ENCODE data around the gene NCKAP5. TPM values are rescaled to one million over a fixed set of nuclear protein-coding genes. Genes with fewer than 3 reads are reported as not detected.

The NCKAP5 gene
- total RNA-seq, 1 donor from 2014 or later: 33.3 TPM

- DNase-seq: no peak
These were observed 487.4 kb downstream of the NCKAP5 start for GRCh38 chr2:133080822-133081221.

GRCh38 chr2:133078667-133079411 is 489.4 kb downstream of the NCKAP5 start:
- DNase-seq: no peak

GRCh38 chr2:133077269-133077822 is 490.9 kb downstream of the NCKAP5 start:
- peak; percentile 87 for DNase-seq

- DNase-seq: no peak
These were observed 495.2 kb downstream of the NCKAP5 start for GRCh38 chr2:133072837-133073694.

GRCh38 chr2:133063775-133064174 is 504.5 kb downstream of the NCKAP5 start:
- DNase-seq: no peak

- DNase-seq: no peak
These were observed 505.2 kb downstream of the NCKAP5 start for GRCh38 chr2:133062931-133063665.

- no peak for DNase-seq
These were observed 506.2 kb downstream of the NCKAP5 start for GRCh38 chr2:133061874-133062593.

- DNase-seq: no peak
These were observed 514.0 kb downstream of the NCKAP5 start for GRCh38 chr2:133054297-133054696.

- DNase-seq: no peak
These were observed 514.7 kb downstream of the NCKAP5 start for GRCh38 chr2:133053541-133053940.

- no peak for DNase-seq
These were observed 522.5 kb downstream of the NCKAP5 start for GRCh38 chr2:133045787-133046186.

- DNase-seq: no peak
These were observed 523.7 kb downstream of the NCKAP5 start for GRCh38 chr2:133044556-133044955.

- DNase-seq: no peak
These were observed 528.1 kb downstream of the NCKAP5 start for GRCh38 chr2:133040170-133040569.

- no peak for DNase-seq
These were observed 528.7 kb downstream of the NCKAP5 start for GRCh38 chr2:133039531-133039930.

GRCh38 chr2:133026536-133027177 is 541.6 kb downstream of the NCKAP5 start:
- no peak for DNase-seq

GRCh38 chr2:133025004-133025403 is 543.3 kb downstream of the NCKAP5 start:
- DNase-seq: no peak

GRCh38 chr2:133012847-133013734 is 555.2 kb downstream of the NCKAP5 start:
- no peak for DNase-seq

GRCh38 chr2:133004623-133005022 is 563.6 kb downstream of the NCKAP5 start:
- DNase-seq: no peak

GRCh38 chr2:132999421-132999820 is 568.8 kb downstream of the NCKAP5 start:
- DNase-seq: no peak

GRCh38 chr2:132998221-132998620 is 570.0 kb downstream of the NCKAP5 start:
- no peak for DNase-seq

- no peak for DNase-seq
These were observed 576.7 kb downstream of the NCKAP5 start for GRCh38 chr2:132991471-132992045.

Data from skin of body (tissue), 2 donors.